RWPE1 (cell line): Measurements from ENCODE around the gene VGF.

Source experiments
- CTCF ChIA-PET: fragments of 350-600 bp; sonication (Branson Sonifier 250); formaldehyde crosslinking; extraction: SDS; loops from one replicate; lab custom pipeline; 2021; lab: Yijun Ruan, JAX
- POLR2A ChIA-PET: fragments of 400-600 bp; formaldehyde crosslinking; extraction: SDS; loops from one replicate; lab custom pipeline; 2020; ENCODE audit warnings: antibody characterized with exemption; ENCODE audit not compliant: low non-redundant PET; lab: Yijun Ruan, JAX
- DNase-seq: peaks from one replicate; pipeline ENCODE4 v3.0.0; 2012; ENCODE audit warnings: low spot score
- H3K27ac ChIP-seq: fragments of 450-650 bp; 2 replicates; pipeline ENCODE4 v1.5.1; 2017
- CTCF ChIP-seq: fragments of 450-650 bp; conservative IDR thresholded peaks from 2 replicates; pipeline ENCODE4 v1.5.1; 2017; ENCODE audit warnings: low read depth, mild to moderate bottlenecking

The VGF gene

GRCh38 chr7:101151908-101152651 is 13.3 kb downstream of the VGF start:
- DNase-seq: no peak
- H3K27ac ChIP-seq: no peak overlapping the region
- ChIA-PET POLR2A (no interaction called here), CTCF (interaction anchor here (0.5 to 1.8 kb wide), 3 partner anchors 8 to 132 kb away, joined by 4 to 12 read pairs (median 5); no protein-coding TSS in a partner anchor)
- no peak for TF ChIP-seq CTCF

GRCh38 chr7:101140746-101141382 is 24.5 kb downstream of the VGF start:
- TF ChIP-seq CTCF: no peak
- POLR2A ChIA-PET: no interaction called here
- CTCF ChIA-PET: interaction anchor here (0.5 to 2.8 kb wide), 6 partner anchors 26 to 1163 kb away, joined by 3 to 16 read pairs (median 3); no protein-coding TSS in a partner anchor
- peak overlapping the region; percentile 72 for H3K27ac ChIP-seq
- DNase-seq: no peak

GRCh38 chr7:101140339-101140699 is 25.1 kb downstream of the VGF start:
- ChIA-PET CTCF (interaction anchor here (0.7 to 2.8 kb wide), 2 partner anchors 29 to 52 kb away, joined by 3 to 16 read pairs; no protein-coding TSS in a partner anchor), POLR2A (no interaction called here)
- no peak for DNase-seq
- H3K27ac ChIP-seq: peak overlapping the region; percentile 72; the same call in 1 of the 2 replicates
- TF ChIP-seq CTCF: no peak

- DNase-seq: peak; percentile 92
- peak overlapping the region; percentile 92 for H3K27ac ChIP-seq
- ChIA-PET POLR2A (interaction anchor here (0.6 kb wide), 1 partner anchor 36 kb away, joined by 3 read pairs; no protein-coding TSS in a partner anchor), CTCF (interaction anchor here (0.6 to 1.4 kb wide), 7 partner anchors 11 to 158 kb away, joined by 3 to 6 read pairs (median 5); partner anchors contain the start of gene SERPINE1)
- peak; percentile 97 for TF ChIP-seq CTCF
These were observed 27.0 kb downstream of the VGF start for GRCh38 chr7:101138213-101138870.

GRCh38 chr7:101137651-101138212 is 27.6 kb downstream of the VGF start:
- CTCF ChIA-PET: interaction anchor here (0.6 to 1.4 kb wide), 4 partner anchors 12 to 157 kb away, joined by 3 to 9 read pairs (median 5); no protein-coding TSS in a partner anchor
- H3K27ac ChIP-seq: peak overlapping the region; percentile 92
- POLR2A ChIA-PET: no interaction called here
- DNase-seq: no peak
- no peak for TF ChIP-seq CTCF
